HG03045 (cell line): ENCODE data around the gene METRN.
A peak's percentile ranks its signal among the peaks of the same experiment; 100 is the strongest.

Source experiments
- ATAC-seq: cut with Tn5 transposase; IDR thresholded peaks from one replicate; pipeline ENCODE4 v1.9.1; 2021; ENCODE audit warnings: mild to moderate bottlenecking, moderate library complexity; ENCODE audit not compliant: unreplicated experiment

METRN gene

DNA sequence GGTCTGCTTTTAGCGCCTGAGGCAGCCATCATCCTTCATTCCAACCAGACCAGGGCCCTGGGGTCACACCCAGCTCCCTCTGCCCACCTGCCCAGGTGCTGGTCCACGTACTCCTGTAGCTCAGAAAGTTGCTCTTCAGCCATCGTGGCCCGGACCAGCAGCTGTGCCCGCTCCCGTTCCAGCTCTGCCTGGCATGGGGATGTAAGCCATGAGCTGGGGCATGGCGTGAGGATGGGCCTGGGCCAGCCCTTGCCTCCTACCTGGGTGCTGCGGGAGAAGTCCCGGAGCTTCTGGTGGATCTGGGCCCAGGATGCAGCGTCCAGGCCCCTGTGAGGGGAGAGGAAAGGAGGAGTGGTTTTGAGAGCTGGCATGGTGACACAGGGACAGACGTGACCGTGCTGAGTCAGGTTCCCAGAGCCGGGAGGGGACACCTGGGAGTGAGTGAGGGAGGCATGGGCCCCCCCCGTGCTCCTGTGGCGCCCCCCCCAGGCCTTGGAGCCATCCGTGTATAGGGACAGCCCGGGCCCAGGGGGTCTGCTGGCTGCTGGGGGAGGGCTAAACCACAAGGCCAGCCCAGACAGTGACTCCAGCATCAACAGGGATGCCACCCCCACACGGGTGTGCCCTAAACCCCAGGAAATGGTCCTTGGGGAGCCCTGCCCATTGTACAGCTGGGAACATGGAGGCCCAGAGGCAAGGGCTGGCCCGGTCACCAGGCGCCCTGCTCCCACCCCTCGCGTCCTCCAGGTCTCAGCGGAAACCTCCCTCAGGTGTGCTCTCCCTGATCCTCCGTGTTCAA, 8.1 kb downstream of the METRN start:
- no peak for ATAC-seq

DNA sequence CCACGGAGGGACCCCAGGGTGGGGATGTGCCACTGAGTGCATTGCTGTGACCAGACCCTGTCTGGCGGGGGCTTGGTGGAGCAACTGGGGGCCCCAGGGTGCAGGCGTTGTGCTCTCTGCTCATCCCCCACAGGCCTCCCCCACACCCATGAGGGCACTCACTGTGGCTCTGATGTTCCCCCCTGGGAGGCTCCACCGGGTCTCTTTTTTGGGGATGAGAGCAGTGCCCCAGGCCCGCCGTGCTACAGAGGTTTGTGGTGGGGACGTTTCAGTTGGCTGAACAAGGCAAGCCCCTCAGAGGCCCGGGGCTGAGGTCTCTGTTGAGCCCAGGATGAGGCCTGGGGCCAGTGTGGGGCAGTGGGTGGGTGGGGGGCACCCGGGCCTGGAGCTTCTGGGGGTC, 8.8 kb downstream of the METRN start:
- ATAC-seq: no peak

DNA sequence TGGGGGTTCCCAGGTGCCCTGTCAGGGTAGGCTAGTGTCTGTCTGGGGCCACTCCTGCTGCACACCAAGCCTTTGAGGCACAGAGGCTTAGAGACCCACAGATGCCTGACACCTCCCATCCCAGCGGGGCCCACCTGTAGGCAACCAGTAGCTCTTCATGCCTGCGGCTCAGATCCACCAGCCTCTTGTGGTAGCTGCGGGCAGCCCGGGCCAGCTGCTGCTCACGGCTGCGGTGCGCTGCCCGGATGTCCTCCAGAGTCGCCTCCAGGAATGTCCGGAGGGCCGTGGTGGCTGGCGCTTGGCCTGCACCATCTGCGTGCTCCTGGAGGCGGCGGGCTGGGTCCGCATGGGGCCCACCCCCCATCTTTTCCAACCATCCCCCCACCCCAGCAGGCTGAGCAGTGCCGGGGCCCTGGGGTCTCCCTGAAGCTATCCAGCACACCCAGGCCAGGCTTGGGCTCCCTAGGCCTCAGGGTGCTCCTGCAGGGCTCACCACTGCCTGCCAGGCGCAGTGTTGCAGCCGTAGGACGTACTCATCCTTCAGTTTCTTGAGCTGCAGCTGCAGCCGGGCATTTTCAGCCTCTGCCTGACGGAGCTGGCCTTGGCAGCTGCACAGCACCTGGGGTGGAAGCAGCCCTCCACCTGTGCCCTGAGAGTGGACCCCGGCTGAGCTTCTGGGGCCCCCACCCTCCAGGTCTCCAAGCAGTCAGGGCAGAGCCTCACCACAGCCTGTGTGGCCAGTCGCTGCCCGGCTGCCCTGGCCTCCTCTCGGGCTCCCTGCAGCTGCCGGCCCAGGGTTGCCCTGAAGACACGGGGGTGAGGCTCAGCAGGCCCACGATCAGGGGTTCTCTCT, 9.5 kb downstream of the METRN start:
- no peak for ATAC-seq

DNA sequence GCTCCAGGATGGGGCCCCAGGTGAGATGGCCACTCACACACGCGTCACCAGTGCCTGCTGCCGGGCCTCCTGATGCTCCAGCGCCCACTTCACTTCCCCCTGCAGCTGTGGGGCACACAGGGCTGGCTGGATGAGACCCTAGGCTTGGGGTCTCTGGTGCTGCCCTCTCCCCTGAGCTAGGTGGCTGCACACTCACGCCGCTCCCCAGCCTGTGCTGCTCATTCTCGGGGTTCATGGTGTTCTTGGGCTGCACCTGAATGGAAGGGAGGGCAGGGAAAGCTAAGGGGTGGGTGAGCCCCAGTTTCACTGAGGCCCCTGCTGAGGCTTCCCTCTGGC, 10.1 kb downstream of the METRN start:
- ATAC-seq: no peak

DNA sequence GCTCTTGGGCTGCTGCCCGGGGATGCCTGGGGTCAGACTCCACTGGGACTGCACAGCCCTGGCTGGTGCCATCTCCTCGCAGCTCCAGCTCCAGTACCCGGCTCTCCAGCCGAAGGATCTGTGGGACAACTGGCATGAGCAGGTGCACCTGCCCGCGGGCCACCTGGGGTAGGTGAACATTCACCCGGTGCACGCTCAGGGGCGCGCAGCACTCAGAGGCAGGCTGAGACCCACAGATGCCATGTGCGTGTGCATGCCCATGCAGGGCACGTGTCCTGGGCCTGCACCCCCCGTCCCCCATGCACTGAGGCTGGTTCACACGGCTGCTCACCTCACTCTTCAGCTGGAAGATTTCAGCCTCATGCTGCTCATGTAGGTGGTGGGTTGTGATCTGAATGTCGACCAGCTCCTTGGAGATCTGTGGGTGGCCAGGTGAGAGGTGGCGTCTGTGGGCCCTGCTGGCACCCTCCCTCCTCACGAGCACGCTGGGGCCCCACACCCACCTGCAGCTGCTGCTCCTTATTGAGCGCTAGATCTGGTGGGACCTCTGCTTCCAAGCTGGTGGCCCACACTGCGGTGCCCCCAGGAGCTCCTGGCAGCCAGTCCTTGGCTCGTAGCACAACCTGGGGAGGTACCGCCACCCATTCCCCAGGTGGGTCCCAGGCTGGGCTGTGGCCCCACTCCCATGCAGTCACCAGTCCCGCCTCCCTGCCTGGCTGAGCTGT, 10.7 kb downstream of the METRN start:
- ATAC-seq: no peak

DNA sequence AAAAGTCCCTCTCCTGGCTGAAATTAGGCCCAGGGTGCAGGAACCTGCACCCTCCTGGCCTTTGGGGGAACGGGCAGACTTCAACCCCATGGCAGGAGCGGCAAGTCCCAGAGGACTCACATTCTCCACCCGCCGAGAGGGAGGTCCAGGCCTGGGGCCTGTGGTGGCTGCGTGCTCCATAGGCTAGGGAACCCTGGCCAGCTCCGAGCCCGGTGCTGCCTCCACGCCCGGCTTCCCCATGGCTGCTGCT, 11.2 kb downstream of the METRN start:
- ATAC-seq: no peak

DNA sequence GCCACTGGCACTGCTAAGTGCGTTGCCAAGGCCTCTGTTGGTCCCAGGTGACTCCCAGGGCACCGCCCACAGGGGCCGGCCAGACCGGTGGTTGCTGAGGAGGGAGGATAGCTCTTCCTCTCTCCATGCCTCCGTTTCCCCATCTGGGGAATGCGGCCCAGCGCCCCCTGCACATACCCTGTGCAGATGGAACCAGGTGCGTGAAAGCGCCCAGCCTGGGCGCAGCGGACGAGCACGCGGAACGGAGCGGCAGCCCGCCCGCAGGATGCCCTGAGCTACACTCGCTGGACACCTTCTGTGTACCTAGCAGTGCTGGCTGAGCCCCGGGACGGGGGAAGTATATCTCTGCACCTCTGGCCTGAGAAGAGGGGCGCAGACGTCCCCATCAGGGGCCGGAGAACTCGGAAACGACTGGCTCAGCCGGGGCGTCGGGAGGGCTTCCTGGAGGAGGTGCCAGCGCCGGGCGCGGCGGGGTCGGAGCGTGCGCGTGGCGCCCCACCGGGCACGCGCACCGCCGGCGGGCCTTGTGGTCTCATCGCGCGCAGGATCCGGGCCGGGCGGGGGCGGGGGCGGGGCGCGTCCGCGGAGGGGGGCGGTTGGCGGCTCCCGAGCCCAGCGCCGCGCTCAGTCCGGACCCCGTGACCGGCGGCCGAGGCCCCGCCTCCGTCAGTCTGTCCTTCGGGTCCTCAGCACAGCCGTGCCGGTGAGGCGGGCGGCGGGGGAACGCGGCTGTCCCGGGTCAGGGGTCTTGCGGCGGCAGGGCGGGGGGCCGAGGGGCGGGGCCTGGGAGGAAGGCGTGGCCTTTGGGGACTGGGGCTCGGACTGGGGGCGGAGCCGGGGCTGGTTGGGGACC, 11.7 kb downstream of the METRN start, which contains the start of the genes CCDC78 and HAGHL:
CCDC78 (minus strand) TSS at position 6 of the 853 bp plus-strand sequence. CDS start 76 bp downstream, outside the sequence.
HAGHL (plus strand) TSS at position 669 of the 853 bp plus-strand sequence. CDS start 404 bp downstream, outside the sequence.
- peak; percentile 29 for ATAC-seq

DNA sequence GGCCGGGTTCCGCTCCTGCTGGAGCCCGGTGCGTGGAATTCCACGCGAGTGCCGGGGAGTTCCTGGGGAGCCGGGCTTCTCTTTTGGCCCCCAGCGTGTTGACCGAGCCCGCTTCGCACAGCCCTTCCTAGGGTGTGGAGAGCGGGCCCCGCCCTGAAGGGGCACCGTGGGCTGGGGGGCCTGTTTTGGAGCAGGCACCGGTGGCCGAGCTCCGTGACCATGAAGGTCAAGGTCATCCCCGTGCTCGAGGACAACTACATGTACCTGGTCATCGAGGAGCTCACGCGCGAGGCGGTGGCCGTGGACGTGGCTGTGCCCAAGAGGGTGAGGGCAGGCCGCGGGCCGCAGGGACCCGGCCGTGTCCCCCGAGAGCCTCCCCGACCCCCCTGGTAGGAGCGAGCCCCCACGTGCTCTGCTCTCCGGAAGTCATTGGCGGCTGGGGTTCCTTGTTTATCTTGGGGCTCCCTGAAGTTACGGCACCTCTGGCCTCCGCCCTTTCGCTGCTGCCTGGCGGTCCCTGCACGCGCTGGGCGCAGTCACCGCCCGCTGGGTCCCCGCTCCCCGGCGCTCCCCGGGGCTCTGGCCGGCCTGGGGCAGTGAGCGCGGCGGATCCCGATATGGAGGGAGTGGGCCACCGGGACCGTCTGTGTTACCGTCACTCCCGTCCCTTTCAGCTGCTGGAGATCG, 12.5 kb downstream of the METRN start:
- ATAC-seq: peak; percentile 4

DNA sequence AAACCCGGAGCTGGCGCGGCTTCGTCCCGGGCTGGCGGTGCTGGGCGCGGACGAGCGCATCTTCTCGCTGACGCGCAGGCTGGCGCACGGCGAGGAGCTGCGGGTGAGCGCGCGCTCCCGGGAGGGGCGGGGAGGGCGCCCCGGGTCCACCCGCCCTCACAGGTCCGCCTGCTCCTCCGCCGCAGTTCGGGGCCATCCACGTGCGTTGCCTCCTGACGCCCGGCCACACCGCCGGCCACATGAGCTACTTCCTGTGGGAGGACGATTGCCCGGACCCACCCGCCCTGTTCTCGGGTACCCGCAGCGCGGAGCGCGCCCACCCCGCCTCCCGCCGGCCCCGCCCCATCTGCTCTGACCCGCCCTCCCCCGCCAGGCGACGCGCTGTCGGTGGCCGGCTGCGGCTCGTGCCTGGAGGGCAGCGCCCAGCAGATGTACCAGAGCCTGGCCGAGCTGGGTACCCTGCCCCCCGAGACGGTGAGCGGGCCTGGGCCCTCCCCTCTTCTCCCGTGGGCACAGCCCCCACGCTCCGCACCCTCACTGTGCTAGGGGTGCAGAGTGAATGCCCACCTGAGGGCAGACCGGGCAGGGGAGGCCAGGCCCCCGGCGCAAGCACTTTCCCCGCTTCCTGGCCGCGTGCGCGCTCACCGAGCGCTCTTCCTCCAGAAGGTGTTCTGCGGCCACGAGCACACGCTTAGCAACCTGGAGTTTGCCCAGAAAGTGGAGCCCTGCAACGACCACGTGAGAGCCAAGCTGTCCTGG, 13.4 kb downstream of the METRN start:
- ATAC-seq: peak; percentile 21

DNA sequence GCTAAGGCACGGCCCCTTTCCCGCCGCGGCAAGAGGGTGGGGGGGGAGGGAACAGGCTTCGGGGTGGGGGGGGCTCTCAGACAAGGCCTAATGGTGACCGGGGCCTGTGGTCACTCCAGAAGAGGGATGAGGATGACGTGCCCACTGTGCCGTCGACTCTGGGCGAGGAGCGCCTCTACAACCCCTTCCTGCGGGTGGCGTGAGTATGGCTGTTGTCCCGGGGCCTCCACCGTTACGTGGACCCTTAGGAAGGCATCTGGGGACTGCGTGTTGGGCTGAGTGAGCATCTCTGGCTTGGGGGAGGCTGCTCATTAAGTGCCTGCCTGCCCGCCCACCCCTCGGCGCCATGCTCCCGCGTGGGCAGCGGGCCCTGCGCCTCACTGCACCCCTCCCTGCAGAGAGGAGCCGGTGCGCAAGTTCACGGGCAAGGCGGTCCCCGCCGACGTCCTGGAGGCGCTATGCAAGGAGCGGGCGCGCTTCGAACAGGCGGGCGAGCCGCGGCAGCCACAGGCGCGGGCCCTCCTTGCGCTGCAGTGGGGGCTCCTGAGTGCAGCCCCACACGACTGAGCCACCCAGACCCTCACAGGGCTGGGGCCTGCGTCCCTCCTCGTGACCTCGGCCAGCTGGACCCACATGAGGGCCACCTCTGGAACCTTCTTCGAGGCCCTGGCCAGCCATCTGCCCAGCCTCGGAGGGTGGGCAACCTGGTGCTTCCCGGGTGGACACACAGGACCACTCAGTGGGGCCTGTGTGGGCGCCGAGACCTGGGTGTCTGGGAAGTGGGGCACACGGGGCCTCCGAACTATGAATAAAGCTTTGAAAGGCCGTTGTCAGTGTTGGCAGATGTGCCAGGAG, 14.2 kb downstream of the METRN start:
- ATAC-seq: no peak

DNA sequence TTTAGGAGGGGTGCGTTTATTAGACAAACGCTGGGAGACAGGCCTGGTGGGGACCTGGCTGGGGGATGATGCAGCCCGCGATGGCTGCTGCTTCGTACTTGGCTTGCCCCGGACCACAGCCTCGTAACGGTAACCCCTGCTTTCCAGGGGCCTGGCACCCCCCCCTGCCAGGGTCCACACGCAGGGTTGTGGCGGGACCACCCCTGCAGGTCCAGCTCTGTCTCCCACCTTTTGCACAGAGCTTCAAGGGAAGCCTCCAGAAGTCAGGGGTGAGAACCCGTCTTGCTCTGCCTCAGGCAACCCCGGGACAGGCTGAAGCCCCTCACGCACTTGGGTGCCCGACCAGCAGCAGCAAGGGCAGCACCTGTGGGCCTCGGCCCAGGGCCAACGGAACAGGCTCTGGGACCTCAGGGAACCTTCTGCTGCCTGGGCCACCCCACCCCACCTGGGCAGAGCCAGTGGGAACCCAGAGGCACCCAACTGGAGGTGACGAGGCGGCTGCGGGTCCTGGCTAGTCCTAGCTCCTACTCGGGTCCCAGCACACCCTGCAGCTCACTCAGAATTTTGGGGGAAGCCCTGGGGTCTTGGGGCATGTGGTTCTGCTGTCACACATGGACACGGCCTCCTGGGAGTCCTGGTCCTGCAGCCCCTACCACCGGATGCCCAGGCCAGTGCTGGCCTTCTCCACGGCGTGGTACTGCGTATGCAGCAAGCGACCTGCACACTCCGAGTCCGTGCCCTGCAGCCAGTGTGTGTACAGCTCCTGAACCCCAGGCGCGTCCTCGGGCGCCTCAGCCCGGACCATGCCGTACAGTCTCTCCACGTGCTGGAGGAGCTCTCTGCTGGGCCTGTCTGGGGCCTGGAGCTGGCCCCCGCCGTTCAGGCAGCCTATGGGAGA, 15.1 kb downstream of the METRN start:
- no peak for ATAC-seq

DNA sequence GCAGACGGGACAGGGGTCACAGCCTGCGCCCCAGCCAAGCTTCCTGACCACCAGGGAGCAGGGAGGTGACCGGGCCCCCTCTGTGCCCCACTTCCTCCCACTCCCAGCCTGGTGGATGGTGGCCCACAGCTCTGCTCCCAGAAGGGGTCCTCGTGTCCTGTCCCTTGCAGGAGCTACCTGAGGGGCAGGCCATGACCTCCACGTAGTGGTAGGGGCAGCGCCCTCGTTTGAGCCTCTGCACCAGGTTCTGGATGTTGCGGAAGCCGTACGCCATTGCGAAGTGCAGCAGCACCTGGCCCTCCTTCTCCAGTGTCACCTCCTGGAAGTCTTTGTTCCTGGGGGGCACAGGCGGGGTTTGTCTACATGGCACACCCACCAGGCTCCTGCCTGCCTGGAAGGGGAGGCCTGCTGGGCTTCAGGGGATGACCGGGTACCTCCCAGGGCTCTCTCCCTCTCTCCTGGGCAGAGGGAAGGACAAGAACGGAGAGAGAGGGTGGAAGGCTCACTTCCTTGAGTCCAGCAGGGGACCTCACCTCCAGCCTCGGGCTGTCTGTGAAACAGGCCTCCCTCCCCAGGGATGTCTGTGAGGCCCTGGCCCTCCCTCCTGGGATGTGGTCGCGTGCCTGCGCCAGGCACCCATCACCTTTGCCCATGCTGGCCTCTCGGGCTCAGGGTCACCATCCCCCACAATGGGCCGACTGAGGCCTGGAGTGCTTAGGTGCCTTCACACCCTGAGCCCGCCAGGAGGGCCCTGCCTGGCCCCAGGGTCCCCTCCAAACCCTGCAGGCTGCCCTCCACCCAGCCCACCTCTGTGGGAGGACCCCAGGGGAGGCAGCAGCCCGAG, 16.0 kb downstream of the METRN start:
- ATAC-seq: no peak

DNA sequence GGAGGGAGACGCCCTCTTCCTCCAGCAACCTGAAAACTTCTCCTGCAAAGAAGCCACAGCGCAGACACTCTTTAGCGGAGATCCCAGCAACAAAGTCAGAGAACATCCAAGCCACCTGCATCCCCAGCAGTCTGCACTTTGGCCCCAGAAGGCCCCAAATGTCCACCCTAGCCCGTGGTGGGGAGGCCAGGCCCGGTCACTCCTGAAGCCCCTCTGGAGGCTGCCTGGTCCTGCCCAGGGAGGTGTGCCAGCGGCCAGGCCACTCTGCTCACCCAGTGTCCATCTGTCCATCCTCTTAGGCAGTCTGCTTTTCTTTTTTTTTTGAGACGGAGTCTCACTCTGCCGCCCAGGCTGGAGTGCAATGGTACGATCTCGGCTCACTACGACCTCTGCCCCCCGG, 17.4 kb downstream of the METRN start:
- ATAC-seq: no peak

DNA sequence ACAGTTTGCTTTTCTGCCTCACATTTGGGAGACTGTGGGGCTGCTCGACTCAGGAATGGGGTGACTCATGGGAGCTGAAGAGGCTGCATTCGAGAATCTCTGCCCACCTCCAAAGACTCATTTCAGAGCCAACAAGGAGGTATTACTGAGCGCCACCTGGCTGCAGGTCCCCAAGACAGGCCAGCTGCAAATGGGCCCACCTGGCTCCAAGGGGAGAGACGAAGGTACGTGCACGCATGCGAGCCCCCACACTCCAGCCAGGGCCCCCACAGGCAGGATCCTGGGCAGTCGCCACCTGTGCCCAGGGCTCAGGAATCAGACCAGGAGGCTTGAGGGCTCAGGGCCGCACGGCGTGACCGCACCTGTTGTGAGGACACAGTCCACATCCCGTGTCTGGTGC, 18.0 kb downstream of the METRN start:
- no peak for ATAC-seq

DNA sequence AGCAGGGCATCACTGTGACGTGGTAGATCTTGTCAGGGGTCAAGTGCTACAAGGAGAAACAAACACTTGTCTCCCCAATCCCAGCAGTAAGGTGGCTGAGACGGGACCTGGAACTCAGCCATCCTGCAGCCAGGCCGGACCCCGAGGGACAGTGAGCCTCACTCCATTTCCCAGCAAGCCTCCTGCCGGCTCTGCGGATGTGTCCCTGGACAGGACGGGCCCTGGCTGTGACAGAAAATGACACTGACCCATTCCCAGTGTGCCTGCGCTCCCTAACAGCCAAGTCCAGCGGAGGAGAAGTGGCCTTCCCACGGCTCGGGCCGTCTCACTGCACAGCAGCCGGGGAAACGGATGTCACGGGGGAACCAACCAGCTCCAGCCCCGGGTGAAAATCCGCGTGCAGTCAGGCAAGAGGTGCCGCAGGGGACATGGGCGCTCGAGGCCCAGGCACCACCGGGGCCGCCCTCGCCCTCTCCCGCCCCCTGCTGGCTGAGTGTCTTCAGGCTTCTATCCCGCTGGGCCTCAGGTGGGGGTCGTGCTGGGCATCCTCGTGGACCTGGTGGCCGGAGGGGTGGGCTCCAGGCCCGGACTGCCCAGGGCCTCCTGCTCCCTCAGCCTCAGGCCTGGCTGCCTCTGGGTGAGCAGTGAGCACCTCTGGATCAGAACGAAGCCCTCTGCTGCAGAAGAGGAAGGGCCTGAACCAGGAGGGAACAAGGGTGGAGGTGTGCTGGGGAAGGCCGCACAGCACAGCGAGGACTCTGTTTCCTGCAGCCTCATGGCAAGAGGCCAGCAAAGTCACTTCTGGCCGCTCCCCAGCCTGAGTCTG, 18.7 kb downstream of the METRN start:
- ATAC-seq: no peak
